Hepatocyte (in vitro differentiated cells): ENCODE measurements around the gene LPP.

ENCODE experiments used
- CTCF ChIP-seq: fragments of 200-600 bp; sonication (generic); IDR thresholded peaks from 2 replicates; pipeline ENCODE4 v1.5.1; 2016; ENCODE audit warnings: antibody characterized with exemption, mild to moderate bottlenecking; ENCODE audit not compliant: poor library complexity
- EZH2 ChIP-seq: fragments of 200-600 bp; sonication (generic); IDR thresholded peaks from 2 replicates; pipeline ENCODE4 v1.6.1; 2016; ENCODE audit warnings: antibody characterized with exemption, mild to moderate bottlenecking, borderline replicate concordance
- EZH2phosphoT487 ChIP-seq: fragments of 200-600 bp; sonication (generic); IDR thresholded peaks from one replicate; pipeline ENCODE4 v1.6.1; 2018; ENCODE audit warnings: antibody characterized with exemption, mild to moderate bottlenecking, low read depth, moderate library complexity; ENCODE audit not compliant: unreplicated experiment, severe bottlenecking

GRCh38 chr3:188518835-188519452 lies 365.0 kb downstream of the LPP start:
- no peak for TF ChIP-seq CTCF
- no peak for TF ChIP-seq EZH2
- no peak for TF ChIP-seq EZH2phosphoT487
